Naive thymus-derived CD8-positive, alpha-beta T cell (primary cell): Measurements from ENCODE around the gene HLA-DQB2. TPM values are rescaled to one million over a fixed set of nuclear protein-coding genes. Genes with fewer than 3 reads are reported as not detected.
"Not testable (repeated sequence)": the region's sequence is repeated elsewhere in the genome, so short reads cannot be mapped to it uniquely, and the experiment has no call there.

ENCODE experiments used
- ATAC-seq, 2 donors: fragments of 150-1000 bp; cut with Tn5 transposase in 1 of 2; sonication (Bioruptor Pico), chemical (Tn5 transposase) in 1 of 2; 1 replicate in 1 of 2; 2 replicates in 1 of 2; pipeline ENCODE4 v1.10.0; 2021; ENCODE audit warnings: mild to moderate bottlenecking in 2 of 2, moderate library complexity in 2 of 2
- POLR2A ChIA-PET: fragments of 350-600 bp; sonication (Branson Sonifier 250); formaldehyde crosslinking; loops from one replicate; lab custom pipeline; 2021; ENCODE audit warnings: antibody characterized with exemption; lab: Charles Lee
- DNase-seq, 10 donors: peaks; one replicate each; pipeline versions ENCODE4 v3.0.0 to v3.0.0-alpha.2; 2020 to 2022
- H3K27ac Mint-ChIP-seq, 10 donors: one replicate each; pipeline ENCODE4 v1.8.0; 2020 to 2022; ENCODE audit warnings: mild to moderate bottlenecking in 10 of 10, mixed read lengths in 10 of 10, moderate library complexity in 4 of 10, inconsistent platforms in 1 of 10
- H3K27me3 Mint-ChIP-seq, 5 donors: one replicate each; pipeline ENCODE4 v1.8.0; 2021 to 2022; ENCODE audit warnings: mixed read lengths in 5 of 5
- H3K36me3 Mint-ChIP-seq, 3 donors: one replicate each; pipeline ENCODE4 v1.8.0; 2020 to 2022; ENCODE audit warnings: mixed read lengths in 3 of 3, mild to moderate bottlenecking in 2 of 3, inconsistent platforms in 1 of 3
- H3K4me1 Mint-ChIP-seq, 4 donors: one replicate each; pipeline ENCODE4 v1.8.0; 2021 to 2022; ENCODE audit warnings: mixed read lengths in 4 of 4
- H3K4me3 Mint-ChIP-seq, 10 donors: one replicate each; pipeline ENCODE4 v1.8.0; 2020 to 2022; ENCODE audit warnings: mild to moderate bottlenecking in 10 of 10, mixed read lengths in 10 of 10, moderate library complexity in 6 of 10, inconsistent platforms in 1 of 10
- H3K9me3 Mint-ChIP-seq, 9 donors: one replicate each; pipeline ENCODE4 v1.8.0; 2020 to 2022; ENCODE audit warnings: mixed read lengths in 9 of 9, mild to moderate bottlenecking in 3 of 9, inconsistent platforms in 1 of 9, moderate library complexity in 1 of 9
- polyA plus RNA-seq, 3 donors: library from polyadenylated mRNA; unstranded; fragments of 300-500 nt; fragmentation: Illumina TruSeq; gene quantifications; one replicate each; pipeline ENCODE4 v1.2.3, GENCODE V29; 2021
- total RNA-seq, 8 experiments: library from RNA in 2 of 8; stranded (reverse) in 2 of 8; gene quantifications; one replicate each; pipeline ENCODE4 v1.2.3 and lab custom pipeline; 2021 to 2026

HLA-DQB2 gene
- 1 to 10 TPM in 1 of 2 experiments, under 1 TPM in 1; 0.74 to 1.2 TPM for total RNA-seq
- polyA plus RNA-seq, result 1 to 10 TPM in 1 of 3 donors, under 1 TPM in 1, not detected in 1; 0.91 to 2.2 TPM
- total RNA-seq (lab: John Stamatoyannopoulos, UW), result 0 to 0.17 (median 0) reads per million in 6 experiments

GRCh38 chr6:32763421-32763820, at the start of gene HLA-DQB2:
Gene HLA-DQB2, minus strand, starts transcription at chr6:32763532. Its CDS starts 62 bp downstream, at chr6:32763470.
- Mint-ChIP-seq H3K4me1 (peaks cover 0 to 2% (median 0%) of the 10 kb centered on the region in 4 donors), H3K27ac (no peak within 1 kb of the TSS), H3K4me3 (no peak within 1 kb of the TSS), H3K9me3 (no peaks in the 10 kb centered on the region), H3K27me3 (peaks cover 21 to 45% (median 36%) of the 10 kb centered on the region in 5 donors), H3K36me3 (no peaks in the 10 kb centered on the region)
- DNase-seq (no peak), ATAC-seq (no peak)
- POLR2A ChIA-PET, result no interaction called here

- POLR2A ChIA-PET, result no interaction called here
- Mint-ChIP-seq H3K9me3 (peaks cover 0 to 2% (median 0%) of the 10 kb centered on the region in 9 donors), H3K27ac (no peak overlapping the region), H3K4me3 (no peak overlapping the region), H3K27me3 (peaks cover 12 to 30% (median 23%) of the 10 kb centered on the region in 5 donors), H3K4me1 (peaks cover 0 to 8% (median 4%) of the 10 kb centered on the region in 4 donors), H3K36me3 (peaks cover 0 to 8% (median 7%) of the 10 kb centered on the region in 3 donors)
- ATAC-seq, result no peak
- no peak for DNase-seq
Measured at GRCh38 chr6:32809171-32809570, 45.8 kb upstream of the HLA-DQB2 start.

GRCh38 chr6:32807020-32807580, 43.8 kb upstream of the HLA-DQB2 start:
- Mint-ChIP-seq H3K27ac (peak overlapping the region in 1 of 10 donors; percentile 9), H3K36me3 (peaks cover 0 to 1% (median 0%) of the 10 kb centered on the region in 3 donors), H3K9me3 (peaks cover 0 to 2% (median 0%) of the 10 kb centered on the region in 9 donors), H3K4me3 (no peak overlapping the region), H3K27me3 (peaks cover 19 to 49% (median 42%) of the 10 kb centered on the region in 5 donors), H3K4me1 (peaks cover 0 to 8% (median 4%) of the 10 kb centered on the region in 4 donors)
- ATAC-seq, result peak in 1 of 2 donors; percentile 33
- POLR2A ChIA-PET, result no interaction called here
- DNase-seq, result peak in 1 of 10 donors; percentile 16

GRCh38 chr6:32805404-32805803, 42.1 kb upstream of the HLA-DQB2 start:
- H3K4me3 Mint-ChIP-seq, DNase-seq, ATAC-seq, H3K9me3 Mint-ChIP-seq, POLR2A ChIA-PET, H3K36me3 Mint-ChIP-seq, H3K4me1 Mint-ChIP-seq: not testable (repeated sequence)
- peaks cover 24 to 62% (median 46%) of the 10 kb centered on the region in 5 donors for H3K27me3 Mint-ChIP-seq
- peak overlapping the region in 1 of 10 donors; percentile 84 for H3K27ac Mint-ChIP-seq

- ATAC-seq, result no peak
- H3K36me3 Mint-ChIP-seq, result peaks cover 0 to 7% (median 2%) of the 10 kb centered on the region in 3 donors
- POLR2A ChIA-PET, result no interaction called here
Measured at GRCh38 chr6:32803416-32803815, 40.1 kb upstream of the HLA-DQB2 start.

GRCh38 chr6:32799740-32800139, 36.4 kb upstream of the HLA-DQB2 start:
- H3K36me3 Mint-ChIP-seq, result peaks cover 0 to 9% (median 2%) of the 10 kb centered on the region in 3 donors
- H3K9me3 Mint-ChIP-seq, result peaks cover 0 to 8% (median 5%) of the 10 kb centered on the region in 9 donors
- H3K4me3 Mint-ChIP-seq, result no peak overlapping the region
- H3K27ac Mint-ChIP-seq, result no peak overlapping the region
- POLR2A ChIA-PET, result no interaction called here
- DNase-seq, result no peak
- H3K4me1 Mint-ChIP-seq, result peaks cover 8 to 24% (median 15%) of the 10 kb centered on the region in 4 donors
- peaks cover 27 to 59% (median 33%) of the 10 kb centered on the region in 5 donors for H3K27me3 Mint-ChIP-seq
- no peak for ATAC-seq

More at GRCh38 chr6:32803416-32803815, 40.1 kb upstream of the HLA-DQB2 start:
- no peak for DNase-seq
- peaks cover 0 to 8% (median 5%) of the 10 kb centered on the region in 9 donors for H3K9me3 Mint-ChIP-seq
- no peak overlapping the region for H3K4me3 Mint-ChIP-seq
- H3K4me1 Mint-ChIP-seq, result peaks cover 0 to 8% (median 4%) of the 10 kb centered on the region in 4 donors
- no peak overlapping the region for H3K27ac Mint-ChIP-seq
- H3K27me3 Mint-ChIP-seq, result peaks cover 36 to 72% (median 49%) of the 10 kb centered on the region in 5 donors

- Mint-ChIP-seq H3K4me1 (peaks cover 13 to 30% (median 21%) of the 10 kb centered on the region in 4 donors), H3K9me3 (peaks cover 0 to 8% (median 5%) of the 10 kb centered on the region in 9 donors), H3K27me3 (peaks cover 23 to 53% (median 29%) of the 10 kb centered on the region in 5 donors), H3K27ac (no peak overlapping the region), H3K4me3 (no peak overlapping the region), H3K36me3 (peaks cover 0 to 9% (median 2%) of the 10 kb centered on the region in 3 donors)
- no peak for DNase-seq
- POLR2A ChIA-PET, result no interaction called here
- ATAC-seq, result no peak
Measured at GRCh38 chr6:32799168-32799567, 35.8 kb upstream of the HLA-DQB2 start.

GRCh38 chr6:32796848-32797776, 33.8 kb upstream of the HLA-DQB2 start:
- peak; percentile 73 to 90 for ATAC-seq
- peak overlapping the region in 6 of 10 donors; percentile 15 to 72 (median 36) for H3K27ac Mint-ChIP-seq
- DNase-seq, result peak; percentile 61 to 84 (median 73)
- peaks cover 0 to 8% (median 5%) of the 10 kb centered on the region in 9 donors for H3K9me3 Mint-ChIP-seq
- H3K4me1 Mint-ChIP-seq, result peaks cover 17 to 33% (median 27%) of the 10 kb centered on the region in 4 donors
- H3K27me3 Mint-ChIP-seq, result peaks cover 10 to 33% (median 22%) of the 10 kb centered on the region in 5 donors
- POLR2A ChIA-PET, result interaction anchor here (0.9 to 1.0 kb wide), 2 partner anchors 41 to 96 kb away, joined by 3 to 5 read pairs; partner anchors contain the start of gene TAP2
- peaks cover 0 to 9% (median 2%) of the 10 kb centered on the region in 3 donors for H3K36me3 Mint-ChIP-seq
- H3K4me3 Mint-ChIP-seq, result peak overlapping the region; percentile 46 to 81 (median 70)

- POLR2A ChIA-PET, result no interaction called here
- Mint-ChIP-seq H3K9me3 (peaks cover 0 to 8% (median 5%) of the 10 kb centered on the region in 9 donors), H3K4me1 (peaks cover 17 to 33% (median 27%) of the 10 kb centered on the region in 4 donors), H3K4me3 (peak overlapping the region in 2 of 10 donors; percentile 5 to 6), H3K36me3 (peaks cover 0 to 9% (median 0%) of the 10 kb centered on the region in 3 donors), H3K27ac (peak overlapping the region in 1 of 10 donors; percentile 12), H3K27me3 (peaks cover 10 to 27% (median 14%) of the 10 kb centered on the region in 5 donors)
- DNase-seq (no peak), ATAC-seq (peak in 1 of 2 donors; percentile 39)
Measured at GRCh38 chr6:32794510-32794909, 31.2 kb upstream of the HLA-DQB2 start.

- Mint-ChIP-seq H3K4me1 (peaks cover 17 to 33% (median 27%) of the 10 kb centered on the region in 4 donors), H3K27me3 (peaks cover 6 to 23% (median 11%) of the 10 kb centered on the region in 5 donors), H3K27ac (no peak overlapping the region), H3K9me3 (no peaks in the 10 kb centered on the region), H3K4me3 (no peak overlapping the region), H3K36me3 (no peaks in the 10 kb centered on the region)
- DNase-seq (no peak), ATAC-seq (no peak)
- POLR2A ChIA-PET, result no interaction called here
Measured at GRCh38 chr6:32792901-32793435, 29.6 kb upstream of the HLA-DQB2 start.

GRCh38 chr6:32790306-32790705, 27.0 kb upstream of the HLA-DQB2 start:
- Mint-ChIP-seq H3K27me3 (peaks cover 14 to 43% (median 23%) of the 10 kb centered on the region in 5 donors), H3K36me3 (no peaks in the 10 kb centered on the region), H3K4me1 (peaks cover 13 to 18% (median 17%) of the 10 kb centered on the region in 4 donors), H3K9me3 (no peaks in the 10 kb centered on the region), H3K27ac (no peak overlapping the region), H3K4me3 (no peak overlapping the region)
- ATAC-seq (no peak), DNase-seq (no peak)
- POLR2A ChIA-PET, result no interaction called here
